Kidney (tissue), 14 donors: ENCODE data around the gene SMAD1. TPM values are rescaled to one million over a fixed set of nuclear protein-coding genes. Genes with fewer than 3 reads are reported as not detected.
A peak's percentile ranks its signal among the peaks of the same experiment; 100 is the strongest.

Experiments used
- DNase-seq, 5 donors: peaks; one replicate each; pipeline ENCODE4 v3.0.0-alpha.2; 2013 to 2020
- FAIRE-seq: peaks from 2 replicates; lab custom pipeline; 2012; peaks lifted over from hg19 to GRCh38; lab: Jason Lieb, UNC
- H3K27ac ChIP-seq, 2 donors: one replicate each; pipeline ENCODE4 v1.7.0; 2013; ENCODE audit warnings: low read depth in 2 of 2, low read length in 2 of 2, inconsistent platforms in 1 of 2
- H3K27me3 ChIP-seq: one replicate; pipeline ENCODE4 v1.7.1; 2013; ENCODE audit warnings: low read length, inconsistent platforms; ENCODE audit not compliant: control insufficient read depth, insufficient read depth
- H3K36me3 ChIP-seq, 3 donors: one replicate each; pipeline versions ENCODE4 v1.7.0 to v1.7.1; 2013; ENCODE audit warnings: low read length in 3 of 3, control low read depth in 1 of 3, inconsistent platforms in 1 of 3; ENCODE audit not compliant: insufficient read depth in 3 of 3, control insufficient read depth in 2 of 3
- H3K4me1 ChIP-seq, 3 donors: one replicate each; pipeline versions ENCODE4 v1.7.0 to v1.7.1; 2013; ENCODE audit warnings: low read length in 3 of 3, inconsistent platforms in 1 of 3, low read depth in 1 of 3; ENCODE audit not compliant: control insufficient read depth in 2 of 3, insufficient read depth in 2 of 3
- H3K4me3 ChIP-seq, 3 donors: one replicate each; pipeline versions ENCODE4 v1.7.0 to v1.8.1; 2013; ENCODE audit warnings: low read length in 3 of 3, control low read depth in 1 of 3, inconsistent platforms in 1 of 3
- H3K9ac ChIP-seq, 3 donors: one replicate each; pipeline versions ENCODE4 v1.7.0 to v1.7.1; 2013; ENCODE audit warnings: low read length in 3 of 3, control low read depth in 1 of 3, inconsistent platforms in 1 of 3
- H3K9me3 ChIP-seq, 3 donors: one replicate each; pipeline versions ENCODE4 v1.7.0 to v1.7.1; 2013; ENCODE audit warnings: low read length in 3 of 3, control low read depth in 1 of 3, inconsistent platforms in 1 of 3; ENCODE audit not compliant: control insufficient read depth in 2 of 3, insufficient read depth in 1 of 3
- CTCF ChIP-seq: IDR thresholded peaks from 3 replicates; pipeline ENCODE4 v1.5.1; 2012; ENCODE audit warnings: mild to moderate bottlenecking, moderate library complexity, borderline replicate concordance; ENCODE audit not compliant: insufficient read depth; ENCODE audit errors: extremely low read depth
- intact Hi-C: fragments of 100-400 bp; cut with DNase I; formaldehyde crosslinking; loops from one replicate; pipeline ENCODE4 v1.11.1; 2022
- polyA plus RNA-seq: library from polyadenylated mRNA; stranded (reverse); fragments of 350-450 nt; fragmentation: Illumina TruSeq; extraction: RNeasy Lipid Tissue Mini Kit (QIAGEN cat#74804); gene quantifications from one replicate; pipeline ENCODE4 v1.2.3, GENCODE V29; 2014; ENCODE audit warnings: low read depth, low replicate concordance; ENCODE audit not compliant: insufficient read depth
- total RNA-seq: library from RNA; stranded (reverse); fragmentation: NEBNext Ultra II Directional; extraction: Animal tissue kit (Norgen Biotek cat#: 25700); gene quantifications from one replicate; pipeline ENCODE4 v1.2.1, GENCODE V29; 2021
- donor health status: control.
- donor health status: control.
- donor health status: control.
- donor health status: control.
- donor health status: control.
- donor health status: DM: yes; HTN: yes; CAD: no.
- donor health status: Normal renal cell carcinoma (clear cell type).

The SMAD1 gene
- total and polyA plus RNA-seq, 2 donors from 2014 or later = 8.9 to 39.5 TPM

DNA sequence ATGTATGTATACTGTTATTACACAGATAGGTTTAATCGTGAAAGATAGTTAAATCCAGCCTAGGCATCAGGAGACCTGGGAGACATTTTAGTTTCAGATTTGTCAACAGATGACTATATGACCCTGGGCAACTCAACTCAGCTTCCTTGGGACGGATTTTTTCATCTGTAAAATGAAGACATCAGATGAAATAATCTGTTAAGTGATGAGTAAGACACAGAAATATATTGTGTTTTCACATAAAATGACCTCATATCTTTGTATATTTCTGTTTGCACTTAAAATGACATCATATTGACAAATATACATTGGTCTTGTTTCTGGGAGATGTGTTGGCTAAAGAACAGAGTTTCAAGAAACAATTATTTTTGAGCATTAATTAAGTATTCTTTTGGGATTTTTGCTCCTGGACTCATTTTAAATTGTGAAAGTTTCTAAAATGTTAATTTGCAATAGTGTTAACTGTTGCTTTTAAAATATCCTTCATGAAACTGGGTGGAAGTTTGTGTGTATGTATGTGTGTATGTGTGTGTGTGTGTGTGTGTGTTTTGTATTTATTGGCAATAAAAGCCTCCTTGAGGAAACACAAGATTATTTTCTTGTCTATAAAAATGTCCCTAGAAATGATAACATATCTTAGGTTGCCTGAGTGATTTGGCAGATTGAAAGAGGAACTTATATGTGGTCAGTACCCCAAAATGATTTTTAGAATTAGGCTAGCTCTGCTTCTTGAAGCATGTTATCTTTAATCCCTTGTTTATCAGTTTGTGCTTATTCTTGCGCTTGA lies 108.5 kb downstream of the SMAD1 start:
- Histone ChIP-seq H3K36me3 (no peaks in the 10 kb centered on the region), H3K4me3 (no peak overlapping the region), H3K9me3 (no peaks in the 10 kb centered on the region), H3K27ac (no peak overlapping the region), H3K27me3 (no peaks in the 10 kb centered on the region), H3K4me1 (no peaks in the 10 kb centered on the region), H3K9ac (no peak overlapping the region)
- no peak for TF ChIP-seq CTCF
- no peak for FAIRE-seq
- intact Hi-C loops = no loop called here
- DNase-seq = no peak

GRCh38 chr4:145602129-145602760 lies 120.6 kb downstream of the SMAD1 start:
- Histone ChIP-seq H3K9ac (no peak overlapping the region), H3K27me3 (no peaks in the 10 kb centered on the region), H3K4me1 (no peaks in the 10 kb centered on the region), H3K4me3 (no peak overlapping the region), H3K36me3 (no peaks in the 10 kb centered on the region), H3K9me3 (no peaks in the 10 kb centered on the region), H3K27ac (no peak overlapping the region)
- peak in 1 of 5 donors; percentile 21 for DNase-seq
- intact Hi-C loops = no loop called here
- FAIRE-seq = no peak
- TF ChIP-seq CTCF = no peak

DNA sequence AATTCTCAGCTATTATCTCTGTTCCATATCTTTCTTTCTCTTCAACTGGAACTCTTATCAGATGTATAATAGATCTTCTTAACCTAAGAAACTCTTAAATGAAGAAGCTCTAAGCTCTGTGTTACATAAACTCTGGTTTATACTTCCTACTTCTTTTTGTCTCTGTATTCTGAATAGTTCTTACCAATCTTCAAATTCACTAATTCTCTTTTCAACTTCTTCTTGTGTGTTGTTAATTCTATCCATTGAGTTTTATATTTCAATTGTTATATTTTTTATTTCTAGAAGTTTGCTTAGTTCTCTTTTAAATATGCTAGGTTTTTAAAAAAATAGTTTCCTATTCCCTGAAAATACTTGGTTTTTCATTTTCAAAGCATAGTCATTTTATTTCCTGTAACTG lies 124.3 kb downstream of the SMAD1 start:
- no peak for DNase-seq
- H3K9ac ChIP-seq = no peak overlapping the region
- H3K4me1 ChIP-seq = no peaks in the 10 kb centered on the region
- H3K27me3 ChIP-seq = no peaks in the 10 kb centered on the region
- H3K27ac ChIP-seq = no peak overlapping the region
- H3K9me3 ChIP-seq = no peaks in the 10 kb centered on the region
- TF ChIP-seq CTCF = no peak
- H3K36me3 ChIP-seq = no peaks in the 10 kb centered on the region
- intact Hi-C loops = no loop called here
- peak; percentile 55 for FAIRE-seq
- no peak overlapping the region for H3K4me3 ChIP-seq

Other genes with a start within 250 kb of the SMAD1 start
- gene MMAA, start 137.5 kb downstream of the SMAD1 start, total RNA-seq = 18.5 TPM
- gene MMAA, start 137.5 kb downstream of the SMAD1 start, polyA plus RNA-seq = 12.8 TPM
- not detected for gene C4orf51, start 198.3 kb downstream of the SMAD1 start, total RNA-seq
- gene C4orf51, start 198.3 kb downstream of the SMAD1 start, polyA plus RNA-seq = not detected